Colonic mucosa (tissue), 4 donors: ENCODE results near the gene SREBF1. TPM values are rescaled to one million over a fixed set of nuclear protein-coding genes. Genes with fewer than 3 reads are reported as not detected.

Source experiments
- DNase-seq: peaks from one replicate; pipeline ENCODE4 v3.0.0-alpha.2; 2020
- H3K27ac ChIP-seq: fragments of 200-600 bp; one replicate; pipeline ENCODE4 v1.8.0; 2021
- H3K27me3 ChIP-seq: fragments of 200-600 bp; one replicate; pipeline ENCODE4 v1.8.0; 2021
- H3K36me3 ChIP-seq: fragments of 200-600 bp; one replicate; pipeline ENCODE4 v1.8.0; 2021
- H3K4me1 ChIP-seq: fragments of 200-600 bp; one replicate; pipeline ENCODE4 v1.8.0; 2021; ENCODE audit warnings: mild to moderate bottlenecking
- H3K4me3 ChIP-seq: fragments of 200-600 bp; one replicate; pipeline ENCODE4 v1.8.0; 2021
- H3K9ac ChIP-seq, 2 donors: one replicate each; pipeline ENCODE4 v1.7.0; 2013; ENCODE audit warnings: control low read depth in 2 of 2, low read depth in 2 of 2, low read length in 2 of 2
- H3K9me3 ChIP-seq: fragments of 200-600 bp; one replicate; pipeline ENCODE4 v1.8.0; 2021
- intact Hi-C: fragments of 100-400 bp; cut with DNase I; formaldehyde crosslinking; loops from one replicate; pipeline ENCODE4 v1.14.1; 2022
- total RNA-seq, 2 donors: library from RNA; stranded (reverse); fragmentation: NEBNext Ultra II Directional in 1 of 2; extraction: Animal tissue kit (Norgen Biotek cat#: 25700) in 1 of 2; gene quantifications; one replicate each; pipeline ENCODE4 v1.2.1, GENCODE V29; 2021
- TF ChIP-seq, protein P1 (sequence below): fragments of 200-600 bp; IDR thresholded peaks from one replicate; pipeline ENCODE4 v1.8.0; 2022; ENCODE audit warnings: antibody characterized with exemption, mild to moderate bottlenecking
- donor health status: healthy.
- donor health status: DM: no; HTN: no; CAD: no.
- donor health status: DM: no; HTN: no; CAD: no.

Gene SREBF1
- total RNA-seq, 2 donors from 2014 or later = 170 to 174 TPM

DNA sequence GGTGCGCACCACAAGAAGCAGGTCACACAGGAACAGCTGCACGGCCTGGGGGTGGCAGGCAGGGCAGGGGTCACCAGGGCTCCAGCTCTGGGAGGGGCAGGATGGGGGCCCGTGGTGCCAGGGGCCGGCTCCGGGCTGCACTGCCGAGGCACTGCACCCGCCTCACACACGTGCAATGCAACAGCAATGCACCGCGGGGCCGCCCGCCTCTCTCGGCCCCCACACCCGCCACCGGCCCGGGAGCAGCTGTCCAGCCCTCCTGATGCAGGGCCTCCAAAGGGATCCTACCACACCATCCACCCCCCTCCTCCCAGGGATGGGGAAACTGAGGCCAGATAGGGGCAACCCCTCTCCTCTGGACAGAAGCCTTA lies 23.1 kb downstream of the SREBF1 start:
- H3K27ac ChIP-seq = no peak overlapping the region
- peaks cover 5% of the 10 kb centered on the region for H3K4me1 ChIP-seq

DNA sequence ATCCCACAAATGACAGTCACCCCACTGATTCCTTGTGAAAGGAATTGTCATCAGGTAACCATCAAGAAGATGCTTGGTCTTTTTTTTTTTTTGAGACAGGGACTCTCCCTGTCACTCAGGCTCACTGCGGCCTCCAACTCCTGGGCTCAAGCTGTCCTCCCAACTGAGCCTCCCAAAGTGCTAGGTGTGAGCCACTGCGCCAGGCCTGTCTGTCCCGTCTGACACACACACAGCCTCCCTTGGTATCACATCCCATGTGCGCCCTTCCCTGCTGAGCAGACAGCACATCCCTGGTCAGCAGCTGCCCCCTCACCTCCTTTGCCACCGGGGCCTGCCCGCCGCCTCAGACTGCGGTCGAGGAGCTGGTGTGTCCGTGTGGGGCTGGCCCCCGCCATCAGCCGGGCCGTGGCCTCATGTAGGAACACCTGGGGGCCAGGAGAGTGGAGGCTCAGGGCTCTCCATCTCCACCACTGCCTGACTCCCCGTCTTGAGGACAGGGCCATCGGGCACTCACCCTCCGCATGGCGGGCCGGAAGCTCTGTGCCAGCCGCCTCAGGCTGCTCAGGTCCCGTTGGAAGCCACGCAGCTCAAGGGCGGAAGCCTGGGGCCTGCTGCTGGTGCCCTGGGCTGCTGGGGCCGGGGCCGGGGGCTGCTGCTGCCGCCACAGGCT lies 23.6 kb downstream of the SREBF1 start:
- H3K9ac ChIP-seq = no peak overlapping the region
- H3K36me3 ChIP-seq = peaks cover 33% of the 10 kb centered on the region
- H3K9me3 ChIP-seq = no peaks in the 10 kb centered on the region
- DNase-seq = no peak
- TF ChIP-seq, protein P1, sequence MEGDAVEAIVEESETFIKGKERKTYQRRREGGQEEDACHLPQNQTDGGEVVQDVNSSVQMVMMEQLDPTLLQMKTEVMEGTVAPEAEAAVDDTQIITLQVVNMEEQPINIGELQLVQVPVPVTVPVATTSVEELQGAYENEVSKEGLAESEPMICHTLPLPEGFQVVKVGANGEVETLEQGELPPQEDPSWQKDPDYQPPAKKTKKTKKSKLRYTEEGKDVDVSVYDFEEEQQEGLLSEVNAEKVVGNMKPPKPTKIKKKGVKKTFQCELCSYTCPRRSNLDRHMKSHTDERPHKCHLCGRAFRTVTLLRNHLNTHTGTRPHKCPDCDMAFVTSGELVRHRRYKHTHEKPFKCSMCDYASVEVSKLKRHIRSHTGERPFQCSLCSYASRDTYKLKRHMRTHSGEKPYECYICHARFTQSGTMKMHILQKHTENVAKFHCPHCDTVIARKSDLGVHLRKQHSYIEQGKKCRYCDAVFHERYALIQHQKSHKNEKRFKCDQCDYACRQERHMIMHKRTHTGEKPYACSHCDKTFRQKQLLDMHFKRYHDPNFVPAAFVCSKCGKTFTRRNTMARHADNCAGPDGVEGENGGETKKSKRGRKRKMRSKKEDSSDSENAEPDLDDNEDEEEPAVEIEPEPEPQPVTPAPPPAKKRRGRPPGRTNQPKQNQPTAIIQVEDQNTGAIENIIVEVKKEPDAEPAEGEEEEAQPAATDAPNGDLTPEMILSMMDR = no peak
- H3K27me3 ChIP-seq = no peaks in the 10 kb centered on the region
- intact Hi-C loops = loop anchor here (2.0 kb wide), 1 partner anchor 48 kb away; no protein-coding TSS in a partner anchor
- H3K4me1 ChIP-seq = no peaks in the 10 kb centered on the region
- H3K27ac ChIP-seq = no peak overlapping the region
- H3K4me3 ChIP-seq = no peak overlapping the region

More for the DNA sequence above, 23.1 kb downstream of the SREBF1 start:
- no peaks in the 10 kb centered on the region for H3K9me3 ChIP-seq
- no peaks in the 10 kb centered on the region for H3K27me3 ChIP-seq
- no peak overlapping the region for H3K4me3 ChIP-seq
- no peak for DNase-seq
- TF ChIP-seq, protein P1 = no peak
- no peak overlapping the region for H3K9ac ChIP-seq
- H3K36me3 ChIP-seq = peaks cover 37% of the 10 kb centered on the region
- intact Hi-C loops = loop anchor here (2.0 kb wide), 1 partner anchor 47 kb away; no protein-coding TSS in a partner anchor

DNA sequence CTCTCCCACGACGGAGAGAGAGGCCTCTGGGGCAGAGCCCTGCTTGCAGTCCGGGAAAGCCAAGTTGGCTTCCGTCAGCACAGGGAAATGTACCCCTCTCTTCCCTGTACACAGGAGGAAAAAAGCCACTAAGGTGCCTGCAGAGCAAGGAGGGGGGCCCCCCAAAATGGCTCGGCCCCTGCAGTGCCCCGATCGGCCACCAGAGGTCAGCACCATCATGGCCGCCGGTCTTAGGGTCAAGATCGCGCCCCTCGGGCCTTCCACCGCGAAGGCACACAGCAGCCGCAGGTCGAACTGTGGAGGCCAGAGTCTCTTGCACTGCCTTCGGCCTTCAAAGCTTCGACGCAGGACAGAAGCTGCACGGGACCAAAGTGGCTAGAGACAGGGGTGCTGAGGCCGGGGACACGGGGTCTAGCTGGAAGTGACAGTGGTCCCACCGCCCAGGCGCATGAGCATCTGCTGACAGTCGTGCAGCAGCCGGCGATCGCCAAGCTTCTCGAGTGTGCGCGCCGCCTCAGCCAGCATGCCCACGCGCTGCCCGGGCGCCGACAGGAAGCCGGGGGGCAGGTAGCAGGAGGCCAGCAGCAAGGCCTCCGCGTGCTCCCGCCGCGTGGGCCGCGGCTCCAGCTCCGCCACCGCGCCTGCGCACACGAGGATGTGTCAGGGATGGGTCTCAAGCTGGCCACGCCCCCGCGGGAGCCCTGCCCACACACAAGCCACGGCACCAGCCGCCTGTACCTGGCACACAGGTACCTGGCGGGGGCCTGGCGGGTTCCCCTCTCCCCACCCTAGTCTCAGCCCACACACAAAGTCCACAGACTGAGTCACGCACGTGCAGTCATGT lies 24.4 kb downstream of the SREBF1 start:
- Histone ChIP-seq H3K9ac (no peak overlapping the region), H3K4me1 (no peaks in the 10 kb centered on the region), H3K27me3 (no peaks in the 10 kb centered on the region), H3K9me3 (no peaks in the 10 kb centered on the region), H3K36me3 (peaks cover 29% of the 10 kb centered on the region), H3K4me3 (no peak overlapping the region), H3K27ac (no peak overlapping the region)
- DNase-seq = peak; percentile 73
- intact Hi-C loops = loop anchor here (2.0 kb wide), 1 partner anchor 48 kb away; no protein-coding TSS in a partner anchor
- TF ChIP-seq, protein P1 = peak; percentile 100

GRCh38 chr17:17811381-17812210 lies 25.2 kb downstream of the SREBF1 start:
- H3K4me1 ChIP-seq = no peaks in the 10 kb centered on the region
- H3K27me3 ChIP-seq = no peaks in the 10 kb centered on the region
- intact Hi-C loops = loop anchor here (2.0 kb wide), 1 partner anchor 49 kb away; no protein-coding TSS in a partner anchor
- no peak overlapping the region for H3K9ac ChIP-seq
- no peaks in the 10 kb centered on the region for H3K9me3 ChIP-seq
- no peak overlapping the region for H3K27ac ChIP-seq
- no peak for DNase-seq
- TF ChIP-seq, protein P1 = no peak
- no peak overlapping the region for H3K4me3 ChIP-seq
- peaks cover 22% of the 10 kb centered on the region for H3K36me3 ChIP-seq

- intact Hi-C loops = no loop called here
- Histone ChIP-seq H3K36me3 (peaks cover 21% of the 10 kb centered on the region), H3K27ac (no peak overlapping the region), H3K4me3 (no peak overlapping the region), H3K9me3 (no peaks in the 10 kb centered on the region), H3K27me3 (no peaks in the 10 kb centered on the region), H3K9ac (no peak overlapping the region), H3K4me1 (no peaks in the 10 kb centered on the region)
- no peak for DNase-seq
- TF ChIP-seq, protein P1 = no peak
Observed at GRCh38 chr17:17810895-17811248, 25.9 kb downstream of the SREBF1 start.
